H1 (cell line): ENCODE measurements around the gene SMAD6.

Experiments used
- CEBPB ChIP-seq: IDR thresholded peaks from 2 replicates; pipeline ENCODE4 v1.6.1; 2012; ENCODE audit warnings: low read depth, low read length
- EZH2 ChIP-seq: fragments of 200-600 bp; sonication (generic); IDR thresholded peaks from 2 replicates; pipeline ENCODE4 v1.7.1; 2012; ENCODE audit warnings: low read depth, mild to moderate bottlenecking, moderate library complexity, low read length, inconsistent platforms; ENCODE audit not compliant: severe bottlenecking
- HDAC2 ChIP-seq, 2 experiments: fragments of 300-600 bp in 1 of 2; sonication (generic) in 1 of 2; IDR thresholded peaks; 2 replicates each; pipeline ENCODE4 v1.6.1; 2011 to 2012; ENCODE audit warnings: low read depth in 2 of 2, low read length in 2 of 2, mild to moderate bottlenecking in 2 of 2, moderate library complexity in 2 of 2, borderline replicate concordance in 1 of 2, inconsistent platforms in 1 of 2
- HDAC6 ChIP-seq: IDR thresholded peaks from one replicate; pipeline ENCODE4 v1.7.1; 2012; ENCODE audit warnings: low read depth, mild to moderate bottlenecking, inconsistent platforms, low read length, moderate library complexity
- POLR2AphosphoS5 ChIP-seq: IDR thresholded peaks from 2 replicates; pipeline ENCODE4 v1.6.1; 2011; ENCODE audit warnings: low read depth, low read length
- SUZ12 ChIP-seq: fragments of 200-600 bp; sonication (generic); IDR thresholded peaks from 2 replicates; pipeline ENCODE4 v1.6.1; 2012; ENCODE audit warnings: mild to moderate bottlenecking, inconsistent platforms, low read length, moderate library complexity, mixed read lengths
- YY1 ChIP-seq: IDR thresholded peaks from 2 replicates; pipeline ENCODE4 v1.6.1; 2011; ENCODE audit warnings: low read depth, mild to moderate bottlenecking, low read length
- TF ChIP-seq, protein P1 (sequence below): IDR thresholded peaks from 2 replicates; pipeline ENCODE4 v1.6.1; 2011; ENCODE audit warnings: low read depth, mild to moderate bottlenecking, low read length; ENCODE audit not compliant: insufficient read depth
- TF ChIP-seq, protein P2 (sequence below), 3 experiments: IDR thresholded peaks; 1 replicate in 2 of 3; 2 replicates in 1 of 3; pipeline versions ENCODE4 v1.5.1 to v1.6.1; 2011; ENCODE audit warnings: low read length in 3 of 3, mild to moderate bottlenecking in 3 of 3, inconsistent platforms in 2 of 3, low read depth in 1 of 3, moderate library complexity in 1 of 3; ENCODE audit not compliant: insufficient read depth in 1 of 3; ENCODE audit errors: control extremely low read depth in 1 of 3
- TF ChIP-seq, protein P3 (sequence below): IDR thresholded peaks from 2 replicates; pipeline ENCODE4 v1.6.1; 2012; ENCODE audit warnings: inconsistent platforms

DNA sequence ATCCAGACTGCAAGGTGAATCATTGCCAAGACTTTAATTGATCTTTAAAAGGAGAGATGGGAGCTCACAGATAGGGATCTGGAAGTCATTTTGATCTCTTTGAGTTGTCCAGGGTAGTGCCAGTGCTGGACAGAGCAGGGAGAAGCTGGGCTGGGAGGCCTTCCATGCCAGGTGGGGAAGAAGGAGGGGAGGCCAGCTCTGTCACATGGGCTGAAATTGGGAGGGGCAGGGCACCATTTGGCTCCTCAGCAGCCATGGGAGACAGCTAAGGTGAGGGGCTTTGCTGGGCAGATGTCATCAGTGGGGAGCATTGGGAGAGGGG, 23.4 kb downstream of the SMAD6 start:
- TF ChIP-seq, protein P1, sequence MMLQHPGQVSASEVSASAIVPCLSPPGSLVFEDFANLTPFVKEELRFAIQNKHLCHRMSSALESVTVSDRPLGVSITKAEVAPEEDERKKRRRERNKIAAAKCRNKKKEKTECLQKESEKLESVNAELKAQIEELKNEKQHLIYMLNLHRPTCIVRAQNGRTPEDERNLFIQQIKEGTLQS: no peak
- no peak for TF ChIP-seq HDAC2 (IDR thresholded peaks at IDR 0.05; ENCODE audit: borderline replicate concordance in 1 of 2, low read depth in 2 of 2, low read length in 2 of 2)
- TF ChIP-seq SUZ12: no peak
- no peak for TF ChIP-seq CEBPB
- TF ChIP-seq HDAC6: no peak
- no peak for TF ChIP-seq YY1
- no peak for TF ChIP-seq POLR2AphosphoS5
- TF ChIP-seq, protein P2, sequence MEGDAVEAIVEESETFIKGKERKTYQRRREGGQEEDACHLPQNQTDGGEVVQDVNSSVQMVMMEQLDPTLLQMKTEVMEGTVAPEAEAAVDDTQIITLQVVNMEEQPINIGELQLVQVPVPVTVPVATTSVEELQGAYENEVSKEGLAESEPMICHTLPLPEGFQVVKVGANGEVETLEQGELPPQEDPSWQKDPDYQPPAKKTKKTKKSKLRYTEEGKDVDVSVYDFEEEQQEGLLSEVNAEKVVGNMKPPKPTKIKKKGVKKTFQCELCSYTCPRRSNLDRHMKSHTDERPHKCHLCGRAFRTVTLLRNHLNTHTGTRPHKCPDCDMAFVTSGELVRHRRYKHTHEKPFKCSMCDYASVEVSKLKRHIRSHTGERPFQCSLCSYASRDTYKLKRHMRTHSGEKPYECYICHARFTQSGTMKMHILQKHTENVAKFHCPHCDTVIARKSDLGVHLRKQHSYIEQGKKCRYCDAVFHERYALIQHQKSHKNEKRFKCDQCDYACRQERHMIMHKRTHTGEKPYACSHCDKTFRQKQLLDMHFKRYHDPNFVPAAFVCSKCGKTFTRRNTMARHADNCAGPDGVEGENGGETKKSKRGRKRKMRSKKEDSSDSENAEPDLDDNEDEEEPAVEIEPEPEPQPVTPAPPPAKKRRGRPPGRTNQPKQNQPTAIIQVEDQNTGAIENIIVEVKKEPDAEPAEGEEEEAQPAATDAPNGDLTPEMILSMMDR (IDR thresholded peaks at IDR 0.05; ENCODE audit: control extremely low read depth in 1 of 3, insufficient read depth in 1 of 3, low read depth in 1 of 3, low read length in 3 of 3): no peak
- TF ChIP-seq, protein P3, sequence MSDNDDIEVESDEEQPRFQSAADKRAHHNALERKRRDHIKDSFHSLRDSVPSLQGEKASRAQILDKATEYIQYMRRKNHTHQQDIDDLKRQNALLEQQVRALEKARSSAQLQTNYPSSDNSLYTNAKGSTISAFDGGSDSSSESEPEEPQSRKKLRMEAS: no peak
- TF ChIP-seq EZH2: no peak
